Calu3 (cell line): ENCODE measurements around the gene DMD. TPM values are rescaled to one million over a fixed set of nuclear protein-coding genes. Genes with fewer than 3 reads are reported as not detected.
"Not testable (repeated sequence)": the region's sequence is repeated elsewhere in the genome, so short reads cannot be mapped to it uniquely, and the experiment has no call there.

Experiments used
- BruUV-seq: library from RNA; stranded (reverse); fragments of 400-500 nt; replicated peaks from 2 replicates; lab custom pipeline; 2021; lab: Mats Ljungman, UMichigan
- CTCF ChIA-PET: fragments of 300-600 bp; sonication (Branson Sonifier 250); formaldehyde crosslinking; loops from one replicate; lab custom pipeline; 2022; ENCODE audit warnings: antibody characterized with exemption; lab: Charles Lee
- DNase-seq: peaks from one replicate; pipeline ENCODE4 v3.0.0; 2022
- H3K27ac Mint-ChIP-seq: one replicate; pipeline ENCODE4 v1.8.0; 2022; ENCODE audit warnings: mixed read lengths; ENCODE audit not compliant: unreplicated experiment
- H3K27me3 Mint-ChIP-seq: one replicate; pipeline ENCODE4 v1.8.0; 2022; ENCODE audit warnings: mixed read lengths; ENCODE audit not compliant: unreplicated experiment
- H3K36me3 Mint-ChIP-seq: one replicate; pipeline ENCODE4 v1.8.0; 2022; ENCODE audit warnings: mild to moderate bottlenecking, moderate library complexity, mixed read lengths; ENCODE audit not compliant: insufficient read depth, unreplicated experiment
- H3K4me1 Mint-ChIP-seq: one replicate; pipeline ENCODE4 v1.8.0; 2022; ENCODE audit warnings: mild to moderate bottlenecking, low read depth, mixed read lengths; ENCODE audit not compliant: unreplicated experiment
- H3K4me3 Mint-ChIP-seq: one replicate; pipeline ENCODE4 v1.8.0; 2022; ENCODE audit warnings: mild to moderate bottlenecking, low read depth, moderate library complexity, mixed read lengths; ENCODE audit not compliant: unreplicated experiment
- H3K9me3 Mint-ChIP-seq: one replicate; pipeline ENCODE4 v1.8.0; 2022; ENCODE audit warnings: low read depth, mixed read lengths; ENCODE audit not compliant: unreplicated experiment
- CTCF ChIP-seq: fragments of 200-600 bp; IDR thresholded peaks from one replicate; pipeline ENCODE4 v1.8.0; 2022; ENCODE audit warnings: antibody characterized with exemption; ENCODE audit not compliant: unreplicated experiment
- intact Hi-C: fragments of 100-400 bp; cut with micrococcal nuclease; formaldehyde crosslinking; loops from one replicate; pipeline ENCODE4 v1.10.0; 2022; ENCODE audit not compliant: unreplicated experiment
- total RNA-seq: library from RNA; stranded (reverse); gene quantifications from 2 replicates; pipeline ENCODE4 v1.2.3, GENCODE V29; 2022

Gene DMD
- total RNA-seq, 1 experiment from 2014 or later: 11.6 TPM

- DNase-seq: no peak
- TF ChIP-seq CTCF: no peak
- Mint-ChIP-seq H3K36me3 (no peaks in the 10 kb centered on the region), H3K4me3 (no peak overlapping the region), H3K9me3 (no peaks in the 10 kb centered on the region), H3K27me3 (no peaks in the 10 kb centered on the region), H3K4me1 (no peaks in the 10 kb centered on the region), H3K27ac (no peak overlapping the region)
- no TSS peak for BruUV-seq
- CTCF ChIA-PET: no interaction called here
- intact Hi-C loops: no loop called here
These were observed 469.4 kb downstream of the DMD start for GRCh38 chrX:32741910-32742309.

- no peak overlapping the region for H3K4me3 Mint-ChIP-seq
- H3K36me3 Mint-ChIP-seq: no peaks in the 10 kb centered on the region
- DNase-seq: no peak
- no peak for TF ChIP-seq CTCF
- intact Hi-C loops: no loop called here
- H3K4me1 Mint-ChIP-seq: no peaks in the 10 kb centered on the region
- H3K9me3 Mint-ChIP-seq: no peaks in the 10 kb centered on the region
- no TSS peak for BruUV-seq
- CTCF ChIA-PET: no interaction called here
- no peak overlapping the region for H3K27ac Mint-ChIP-seq
- no peaks in the 10 kb centered on the region for H3K27me3 Mint-ChIP-seq
These were observed 502.8 kb downstream of the DMD start for GRCh38 chrX:32708542-32708941.

- intact Hi-C loops, CTCF ChIA-PET, H3K4me3 Mint-ChIP-seq, DNase-seq, BruUV-seq, H3K27ac Mint-ChIP-seq, H3K27me3 Mint-ChIP-seq, H3K9me3 Mint-ChIP-seq, H3K4me1 Mint-ChIP-seq, H3K36me3 Mint-ChIP-seq: not testable (repeated sequence)
These were observed 506.0 kb downstream of the DMD start for GRCh38 chrX:32705385-32705784.

GRCh38 chrX:32687379-32687778 is 524.0 kb downstream of the DMD start:
- TF ChIP-seq CTCF: no peak
- Mint-ChIP-seq H3K27me3 (no peaks in the 10 kb centered on the region), H3K4me1 (no peaks in the 10 kb centered on the region), H3K27ac (no peak overlapping the region), H3K36me3 (no peaks in the 10 kb centered on the region), H3K4me3 (no peak overlapping the region), H3K9me3 (no peaks in the 10 kb centered on the region)
- intact Hi-C loops: no loop called here
- BruUV-seq: no TSS peak
- DNase-seq: no peak
- CTCF ChIA-PET: no interaction called here

GRCh38 chrX:32678487-32678886 is 532.9 kb downstream of the DMD start:
- CTCF ChIA-PET: no interaction called here

More at GRCh38 chrX:32678487-32678886, 532.9 kb downstream of the DMD start:
- Mint-ChIP-seq H3K4me1 (no peaks in the 10 kb centered on the region), H3K4me3 (no peak overlapping the region), H3K27me3 (no peaks in the 10 kb centered on the region), H3K9me3 (peaks cover 4% of the 10 kb centered on the region), H3K36me3 (no peaks in the 10 kb centered on the region), H3K27ac (no peak overlapping the region)
- no TSS peak for BruUV-seq
- intact Hi-C loops: loop anchor here (10.0 kb wide), 1 partner anchor 274 kb away; no protein-coding TSS in a partner anchor
- no peak for DNase-seq
- TF ChIP-seq CTCF: no peak
